ENCODE results near the gene PRM3. TPM values are rescaled to one million over a fixed set of nuclear protein-coding genes. Genes with fewer than 3 reads are reported as not detected.

The PRM3 gene
- polyA plus RNA-seq, 1 experiment = not detected

DNA sequence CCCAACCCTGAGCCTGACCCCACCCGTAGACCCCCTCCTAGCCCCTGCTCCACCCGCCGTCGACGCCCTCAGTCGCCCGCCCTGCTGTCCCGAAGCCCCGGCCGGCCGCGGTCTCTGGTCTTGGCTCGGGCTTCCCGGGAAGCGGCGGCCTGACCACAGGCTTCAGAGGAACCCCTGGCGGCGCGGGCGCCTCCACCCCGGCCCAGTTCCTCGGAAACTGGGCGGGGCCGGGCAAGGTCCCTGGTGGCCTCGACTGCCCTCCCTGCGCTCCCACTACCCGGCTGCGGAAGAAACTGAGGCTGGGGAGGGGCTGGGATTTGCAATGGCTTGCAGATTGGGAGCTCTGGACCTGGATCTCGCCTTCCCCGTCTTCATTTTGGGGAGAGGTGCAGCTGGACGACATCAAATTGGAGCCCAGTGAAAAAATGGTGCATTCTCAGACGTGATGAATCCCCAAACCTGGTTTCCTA lies 16.7 kb downstream of the PRM3 start:
- Histone ChIP-seq H3K36me3 (ENCODE audit: control insufficient read depth, insufficient read depth, low read length) (peaks cover 3% of the 10 kb centered on the region), H3K4me3 (ENCODE audit: low read depth, low read length) (peak overlapping the region; percentile 72), H3K27me3 (ENCODE audit: control insufficient read depth, insufficient read depth, low read length) (no peaks in the 10 kb centered on the region)
- ChIA-PET POLR2A (interaction anchor here (0.5 to 1.0 kb wide), 6 partner anchors 100 to 331 kb away, joined by 3 to 9 read pairs (median 3); no protein-coding TSS in a partner anchor), CTCF (interaction anchor here (0.5 to 13.2 kb wide), 58 partner anchors 10 to 391 kb away, joined by 3 to 209 read pairs (median 4); partner anchors contain the start of gene TNP2)
- DNase-seq (ENCODE audit: low read depth) = no peak
- TF ChIP-seq, protein P1, sequence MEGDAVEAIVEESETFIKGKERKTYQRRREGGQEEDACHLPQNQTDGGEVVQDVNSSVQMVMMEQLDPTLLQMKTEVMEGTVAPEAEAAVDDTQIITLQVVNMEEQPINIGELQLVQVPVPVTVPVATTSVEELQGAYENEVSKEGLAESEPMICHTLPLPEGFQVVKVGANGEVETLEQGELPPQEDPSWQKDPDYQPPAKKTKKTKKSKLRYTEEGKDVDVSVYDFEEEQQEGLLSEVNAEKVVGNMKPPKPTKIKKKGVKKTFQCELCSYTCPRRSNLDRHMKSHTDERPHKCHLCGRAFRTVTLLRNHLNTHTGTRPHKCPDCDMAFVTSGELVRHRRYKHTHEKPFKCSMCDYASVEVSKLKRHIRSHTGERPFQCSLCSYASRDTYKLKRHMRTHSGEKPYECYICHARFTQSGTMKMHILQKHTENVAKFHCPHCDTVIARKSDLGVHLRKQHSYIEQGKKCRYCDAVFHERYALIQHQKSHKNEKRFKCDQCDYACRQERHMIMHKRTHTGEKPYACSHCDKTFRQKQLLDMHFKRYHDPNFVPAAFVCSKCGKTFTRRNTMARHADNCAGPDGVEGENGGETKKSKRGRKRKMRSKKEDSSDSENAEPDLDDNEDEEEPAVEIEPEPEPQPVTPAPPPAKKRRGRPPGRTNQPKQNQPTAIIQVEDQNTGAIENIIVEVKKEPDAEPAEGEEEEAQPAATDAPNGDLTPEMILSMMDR (IDR thresholded peaks at IDR 0.05; ENCODE audit: insufficient read depth, low read depth, low read length) = 0 out of 2 replicates have a peak, but pooled peaks have one; percentile 1

DNA sequence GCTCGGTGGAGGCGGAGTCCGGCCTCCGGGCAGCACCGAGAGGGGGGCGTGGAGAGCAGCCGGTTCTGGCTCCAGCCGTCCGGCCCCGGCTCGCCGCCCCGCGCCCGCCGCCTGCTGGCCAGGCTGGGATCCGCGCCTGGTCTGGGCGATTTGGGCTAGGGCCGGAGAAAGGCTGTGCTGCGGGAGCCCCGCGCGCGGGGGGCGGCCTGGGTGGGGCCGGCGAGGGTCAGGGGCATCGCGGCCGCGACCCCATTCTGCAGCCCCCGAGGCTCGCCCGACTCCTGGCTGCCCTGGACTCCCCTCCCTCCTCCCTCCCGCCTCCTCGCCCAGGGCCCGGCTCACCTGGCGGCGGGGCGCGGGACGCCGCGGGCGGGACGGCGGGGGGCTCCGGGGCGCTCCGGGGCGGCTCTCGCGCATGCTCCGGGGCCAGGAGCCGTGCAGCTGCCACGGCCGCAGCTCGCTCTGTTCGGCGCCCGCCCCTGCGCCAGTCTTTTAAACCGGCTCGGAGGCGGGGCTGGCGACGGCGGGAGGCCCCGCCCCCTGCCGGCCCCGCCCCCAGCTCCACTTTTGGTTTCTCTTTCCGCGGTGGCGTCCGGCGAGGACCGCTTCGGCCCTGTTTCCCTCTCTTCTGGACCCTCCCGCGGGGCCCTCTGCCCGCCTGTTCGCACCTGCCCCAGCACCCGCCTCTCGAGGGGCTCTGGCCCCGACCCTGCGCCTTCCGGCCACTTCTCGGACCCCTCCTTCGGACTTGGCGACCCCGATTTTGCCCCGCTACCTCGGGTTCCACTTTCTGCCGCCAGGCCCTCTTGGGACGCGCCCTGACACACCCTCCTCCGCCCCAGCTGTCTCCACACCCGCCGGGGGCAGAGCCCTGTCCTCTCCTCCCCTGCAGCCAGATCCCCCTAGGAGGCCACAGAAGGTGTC lies 17.4 kb downstream of the PRM3 start, which contains the start of gene SOCS1:
Gene SOCS1 (minus strand): TSS at position 468 of the 924 bp plus-strand sequence. CDS start 726 bp downstream, outside the sequence.
- POLR2A ChIA-PET = interaction anchor here (0.5 to 0.7 kb wide), 8 partner anchors 100 to 368 kb away, joined by 3 to 9 read pairs (median 3); no protein-coding TSS in a partner anchor
- Histone ChIP-seq H3K27me3 (ENCODE audit: control insufficient read depth, insufficient read depth, low read length) (no peaks in the 10 kb centered on the region), H3K4me3 (ENCODE audit: low read depth, low read length) (peak within 1 kb of the TSS; percentile 72), H3K36me3 (ENCODE audit: control insufficient read depth, insufficient read depth, low read length) (peaks cover 3% of the 10 kb centered on the region)
- CTCF ChIA-PET = interaction anchor here (0.5 to 13.2 kb wide), 65 partner anchors 10 to 391 kb away, joined by 3 to 209 read pairs (median 4); partner anchors contain the start of genes PRM3 and TNP2
- TF ChIP-seq, protein P1 (IDR thresholded peaks at IDR 0.05; ENCODE audit: insufficient read depth, low read depth, low read length) = peak; percentile 26; the same call in 1 of the 2 replicates
- no peak for DNase-seq (ENCODE audit: low read depth)

DNA sequence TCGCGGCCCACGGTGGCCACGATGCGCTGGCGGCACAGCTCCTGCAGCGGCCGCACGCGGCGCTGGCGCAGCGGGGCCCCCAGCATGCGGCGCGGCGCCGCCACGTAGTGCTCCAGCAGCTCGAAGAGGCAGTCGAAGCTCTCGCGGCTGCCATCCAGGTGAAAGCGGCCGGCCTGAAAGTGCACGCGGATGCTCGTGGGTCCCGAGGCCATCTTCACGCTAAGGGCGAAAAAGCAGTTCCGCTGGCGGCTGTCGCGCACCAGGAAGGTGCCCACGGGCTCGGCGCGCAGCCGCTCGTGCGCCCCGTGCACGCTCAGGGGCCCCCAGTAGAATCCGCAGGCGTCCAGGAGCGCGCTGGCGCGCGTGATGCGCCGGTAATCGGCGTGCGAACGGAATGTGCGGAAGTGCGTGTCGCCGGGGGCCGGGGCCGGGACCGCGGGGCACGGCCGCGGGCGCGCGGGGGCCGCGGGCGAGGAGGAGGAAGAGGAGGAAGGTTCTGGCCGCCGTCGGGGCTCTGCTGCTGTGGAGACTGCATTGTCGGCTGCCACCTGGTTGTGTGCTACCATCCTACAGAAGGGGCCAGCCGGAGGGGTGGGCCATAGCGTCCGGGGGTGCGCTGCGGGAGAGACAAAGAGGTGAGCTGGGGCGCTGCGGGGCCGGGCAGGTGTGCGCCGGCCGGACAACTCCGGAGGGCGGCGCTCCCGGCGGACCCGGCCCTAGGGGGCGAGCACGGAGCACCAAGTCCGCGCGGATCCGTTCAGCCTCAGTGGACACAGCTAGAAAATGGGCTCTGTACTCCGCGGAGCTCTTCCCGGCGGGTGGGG lies 18.3 kb downstream of the PRM3 start:
- Histone ChIP-seq H3K36me3 (ENCODE audit: control insufficient read depth, insufficient read depth, low read length) (peaks cover 3% of the 10 kb centered on the region), H3K4me3 (ENCODE audit: low read depth, low read length) (peak overlapping the region; percentile 57), H3K27me3 (ENCODE audit: control insufficient read depth, insufficient read depth, low read length) (no peaks in the 10 kb centered on the region)
- ChIA-PET CTCF (interaction anchor here (0.6 to 13.2 kb wide), 33 partner anchors 9 to 307 kb away, joined by 3 to 209 read pairs (median 6); partner anchors contain the start of gene PRM3), POLR2A (interaction anchor here (0.5 to 0.7 kb wide), 3 partner anchors 291 to 368 kb away, joined by 3 to 5 read pairs (median 5); no protein-coding TSS in a partner anchor)
- TF ChIP-seq, protein P1 (IDR thresholded peaks at IDR 0.05; ENCODE audit: insufficient read depth, low read depth, low read length) = no peak
- no peak for DNase-seq (ENCODE audit: low read depth)

DNA sequence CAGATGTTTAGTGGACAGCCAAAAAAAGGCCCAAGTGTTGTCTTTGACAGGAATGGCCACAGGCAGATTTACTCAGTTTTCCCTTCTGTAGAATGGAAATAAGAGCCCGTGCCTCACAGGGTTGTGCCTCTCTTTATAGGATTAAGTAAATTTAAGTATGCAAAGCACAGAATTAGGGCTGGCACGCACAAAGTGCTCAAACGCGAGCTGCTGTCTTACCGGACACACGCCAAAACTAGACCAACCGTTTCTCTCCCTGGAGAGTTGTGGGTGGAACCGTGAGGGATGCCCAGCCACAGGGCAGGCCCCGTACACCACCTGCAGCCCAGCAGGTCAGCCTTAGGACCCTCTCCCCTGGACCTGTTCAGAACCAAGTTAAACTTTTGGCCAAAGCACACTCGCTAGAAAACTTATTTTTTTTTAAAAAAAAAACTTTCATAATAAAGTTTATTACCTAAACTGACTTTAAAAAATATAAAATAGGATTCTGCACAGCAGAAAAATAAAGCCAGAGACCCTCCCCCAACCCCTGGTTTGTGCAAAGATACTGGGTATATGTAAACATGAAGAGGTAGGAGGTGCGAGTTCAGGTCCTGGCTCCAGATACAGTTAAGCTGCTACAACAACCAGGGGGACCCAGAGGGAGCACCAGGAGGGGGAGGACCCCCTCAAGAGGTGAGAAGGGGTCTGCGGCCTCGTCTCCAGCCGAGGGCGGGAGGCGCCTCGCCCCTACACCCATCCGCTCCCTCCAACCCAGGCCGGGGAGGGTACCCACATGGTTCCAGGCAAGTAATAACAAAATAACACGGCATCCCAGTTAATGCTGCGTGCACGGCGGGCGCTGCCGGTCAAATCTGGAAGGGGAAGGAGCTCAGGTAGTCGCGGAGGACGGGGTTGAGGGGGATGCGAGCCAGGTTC lies 19.2 kb downstream of the PRM3 start:
- POLR2A ChIA-PET = interaction anchor here (0.6 kb wide), 1 partner anchor 295 kb away, joined by 5 read pairs; no protein-coding TSS in a partner anchor
- CTCF ChIA-PET = interaction anchor here (0.6 to 13.2 kb wide), 20 partner anchors 8 to 306 kb away, joined by 3 to 209 read pairs (median 4); partner anchors contain the start of gene PRM3
- TF ChIP-seq, protein P1 (IDR thresholded peaks at IDR 0.05; ENCODE audit: insufficient read depth, low read depth, low read length) = no peak
- Histone ChIP-seq H3K27me3 (ENCODE audit: control insufficient read depth, insufficient read depth, low read length) (no peaks in the 10 kb centered on the region), H3K36me3 (ENCODE audit: control insufficient read depth, insufficient read depth, low read length) (peaks cover 3% of the 10 kb centered on the region), H3K4me3 (ENCODE audit: low read depth, low read length) (peak overlapping the region; percentile 57)
- DNase-seq (ENCODE audit: low read depth) = no peak
